Activated naive CD4-positive, alpha-beta T cell treated with anti-CD3 and anti-CD28 coated beads for 36 hours (primary cell): ENCODE measurements around the gene CTNNA2. TPM values are rescaled to one million over a fixed set of nuclear protein-coding genes. Genes with fewer than 3 reads are reported as not detected.

ENCODE experiments used
- CTCF ChIA-PET: fragments of 350-600 bp; sonication (Branson Sonifier 250); formaldehyde crosslinking; loops from one replicate; lab custom pipeline; 2021; ENCODE audit warnings: antibody characterized with exemption; lab: Charles Lee
- DNase-seq: peaks from one replicate; pipeline ENCODE4 v3.0.0-alpha.2; 2020
- H3K27ac Mint-ChIP-seq: one replicate; pipeline ENCODE4 v1.8.0; 2021; ENCODE audit warnings: mild to moderate bottlenecking, mixed read lengths
- H3K27me3 Mint-ChIP-seq: one replicate; pipeline ENCODE4 v1.8.0; 2021; ENCODE audit warnings: low read depth, mixed read lengths
- H3K36me3 Mint-ChIP-seq: one replicate; pipeline ENCODE4 v1.8.0; 2021; ENCODE audit warnings: low read depth, mixed read lengths
- H3K4me1 Mint-ChIP-seq: one replicate; pipeline ENCODE4 v1.8.0; 2021; ENCODE audit warnings: low read depth, mixed read lengths
- H3K4me3 Mint-ChIP-seq: one replicate; pipeline ENCODE4 v1.8.0; 2021; ENCODE audit warnings: mild to moderate bottlenecking, moderate library complexity, mixed read lengths
- H3K9me3 Mint-ChIP-seq: one replicate; pipeline ENCODE4 v1.8.0; 2021; ENCODE audit warnings: mixed read lengths
- intact Hi-C: fragments of 100-400 bp; cut with micrococcal nuclease; formaldehyde crosslinking; loops from one replicate; pipeline ENCODE4 v1.15.1; 2023
- total RNA-seq, 2 experiments: library from RNA; stranded (reverse); gene quantifications; one replicate each; pipeline ENCODE4 v1.2.3, GENCODE V29; 2021

CTNNA2 gene
- total RNA-seq, 2 experiments from 2014 or later = not detected

DNA sequence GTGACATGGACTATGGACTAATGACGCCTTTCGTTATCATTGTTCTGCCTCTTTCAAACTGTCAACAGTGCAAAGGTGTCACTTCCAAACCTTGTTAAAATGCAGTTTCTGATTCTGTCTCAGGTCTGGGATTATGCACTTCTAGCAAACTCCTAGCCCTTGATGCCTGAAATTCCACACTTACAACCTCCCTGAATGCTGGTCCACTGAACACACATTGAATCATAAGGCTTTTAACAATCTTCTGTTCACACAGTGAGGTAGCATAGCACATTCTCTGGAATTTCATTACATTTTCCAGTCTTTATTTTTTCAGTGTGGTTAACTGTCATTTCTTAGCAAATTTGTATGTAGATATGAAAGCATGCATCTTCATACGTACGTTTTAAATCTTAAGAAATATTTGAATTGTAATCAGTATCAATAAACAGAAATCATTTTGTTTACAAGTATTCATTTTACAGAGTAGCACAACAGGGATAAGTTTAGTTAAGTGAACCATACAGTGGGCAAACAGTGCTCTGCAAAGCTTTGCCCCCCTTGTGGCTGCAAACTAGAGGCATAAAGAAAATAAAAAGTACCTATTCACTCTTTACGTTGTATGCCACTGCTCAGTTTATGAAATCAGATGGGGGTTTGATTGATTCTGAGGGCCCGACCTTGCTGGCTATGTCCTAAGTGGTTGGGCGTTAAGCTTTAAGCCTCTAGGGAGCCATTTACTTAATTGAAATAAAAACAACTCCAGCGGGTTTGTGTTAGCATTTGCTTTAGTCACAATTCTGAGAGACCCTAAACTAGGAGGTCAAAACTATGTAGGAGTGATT lies 540.9 kb downstream of the CTNNA2 start:
- Mint-ChIP-seq H3K4me1 (no peaks in the 10 kb centered on the region), H3K27me3 (peaks cover 3% of the 10 kb centered on the region), H3K4me3 (no peak overlapping the region), H3K9me3 (no peaks in the 10 kb centered on the region), H3K27ac (no peak overlapping the region), H3K36me3 (no peaks in the 10 kb centered on the region)
- CTCF ChIA-PET = no interaction called here
- intact Hi-C loops = no loop called here
- no peak for DNase-seq

DNA sequence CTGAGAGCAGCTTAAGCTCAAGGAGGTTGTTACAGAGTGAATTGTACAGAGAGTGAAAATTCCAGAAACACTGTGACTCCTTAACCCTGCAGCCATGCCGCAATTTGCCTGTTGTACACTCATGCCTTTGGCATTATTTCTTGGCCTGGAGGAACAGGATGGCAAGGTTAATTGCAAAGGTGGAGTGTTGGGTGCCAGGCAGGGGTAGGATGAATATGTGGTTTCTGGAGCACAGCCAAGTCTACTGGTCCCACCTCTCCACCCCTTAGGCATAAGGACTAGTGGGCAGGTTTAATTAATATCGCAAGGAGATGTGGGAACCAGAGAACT lies 541.5 kb downstream of the CTNNA2 start:
- H3K9me3 Mint-ChIP-seq = no peaks in the 10 kb centered on the region
- H3K4me3 Mint-ChIP-seq = no peak overlapping the region
- H3K36me3 Mint-ChIP-seq = no peaks in the 10 kb centered on the region
- H3K27ac Mint-ChIP-seq = no peak overlapping the region
- H3K27me3 Mint-ChIP-seq = peaks cover 3% of the 10 kb centered on the region
- no peaks in the 10 kb centered on the region for H3K4me1 Mint-ChIP-seq
- intact Hi-C loops = no loop called here
- CTCF ChIA-PET = no interaction called here
- DNase-seq = no peak

DNA sequence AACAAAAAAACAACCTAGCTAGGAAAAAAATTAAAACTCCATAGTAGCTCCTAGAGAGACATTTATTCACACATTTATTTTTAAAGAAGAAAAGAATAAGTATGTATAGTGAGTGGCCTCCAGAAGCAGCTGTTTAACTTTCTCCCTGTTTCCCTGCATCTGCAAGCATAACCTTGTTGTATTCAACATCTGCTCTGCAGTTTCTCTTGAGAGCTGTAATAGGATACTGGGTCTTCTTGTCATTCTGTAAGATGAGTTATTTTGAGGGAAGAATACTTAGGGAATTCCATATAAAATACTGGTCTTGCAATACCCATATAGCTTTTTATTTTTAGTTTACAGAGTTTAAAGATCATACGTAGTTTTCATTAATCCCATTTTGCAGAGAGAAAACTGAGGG lies 545.1 kb downstream of the CTNNA2 start:
- Mint-ChIP-seq H3K9me3 (no peaks in the 10 kb centered on the region), H3K36me3 (no peaks in the 10 kb centered on the region), H3K4me1 (no peaks in the 10 kb centered on the region), H3K4me3 (no peak overlapping the region), H3K27me3 (no peaks in the 10 kb centered on the region), H3K27ac (no peak overlapping the region)
- intact Hi-C loops = no loop called here
- no peak for DNase-seq
- CTCF ChIA-PET = no interaction called here

DNA sequence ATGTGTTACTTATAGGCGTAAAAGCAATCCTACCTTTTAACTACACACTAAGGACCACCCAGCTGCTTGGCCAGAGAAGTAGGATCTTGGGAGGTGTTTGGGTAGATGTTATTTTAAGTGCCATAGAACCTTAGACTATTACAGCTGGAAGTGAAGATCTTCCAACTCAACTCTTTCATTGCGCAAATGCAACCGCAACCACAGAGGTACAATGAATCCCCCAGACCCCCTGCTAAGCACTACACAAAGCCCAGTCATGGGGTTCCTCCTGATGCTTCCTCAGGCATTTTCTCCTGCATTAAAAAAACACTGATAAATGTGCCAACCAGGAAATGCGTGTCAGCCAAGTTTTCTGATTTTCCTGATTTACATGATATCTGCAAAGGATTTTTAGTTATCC lies 545.7 kb downstream of the CTNNA2 start:
- Mint-ChIP-seq H3K4me1 (no peaks in the 10 kb centered on the region), H3K27me3 (no peaks in the 10 kb centered on the region), H3K9me3 (no peaks in the 10 kb centered on the region), H3K36me3 (no peaks in the 10 kb centered on the region), H3K4me3 (no peak overlapping the region), H3K27ac (no peak overlapping the region)
- CTCF ChIA-PET = no interaction called here
- DNase-seq = no peak
- intact Hi-C loops = no loop called here

DNA sequence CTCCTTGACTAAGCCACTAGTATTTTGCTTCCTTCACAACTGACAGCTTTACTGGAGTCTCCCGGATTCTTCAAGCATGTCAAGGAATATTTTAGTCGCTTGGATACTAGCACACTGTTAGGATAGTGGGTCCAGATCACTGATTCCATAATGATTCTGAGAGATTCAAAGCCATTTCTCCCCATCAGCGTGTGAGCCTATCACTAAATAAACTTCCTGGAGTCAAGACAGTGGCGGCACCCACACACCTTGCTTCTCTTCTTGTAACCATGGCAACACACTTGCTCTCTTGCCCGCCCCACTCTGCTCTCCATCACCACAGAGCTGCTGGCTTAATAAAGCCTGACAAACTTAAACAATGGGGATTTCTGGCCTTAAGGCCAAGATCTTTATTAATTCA lies 546.6 kb downstream of the CTNNA2 start:
- no peaks in the 10 kb centered on the region for H3K27me3 Mint-ChIP-seq
- CTCF ChIA-PET = no interaction called here

DNA sequence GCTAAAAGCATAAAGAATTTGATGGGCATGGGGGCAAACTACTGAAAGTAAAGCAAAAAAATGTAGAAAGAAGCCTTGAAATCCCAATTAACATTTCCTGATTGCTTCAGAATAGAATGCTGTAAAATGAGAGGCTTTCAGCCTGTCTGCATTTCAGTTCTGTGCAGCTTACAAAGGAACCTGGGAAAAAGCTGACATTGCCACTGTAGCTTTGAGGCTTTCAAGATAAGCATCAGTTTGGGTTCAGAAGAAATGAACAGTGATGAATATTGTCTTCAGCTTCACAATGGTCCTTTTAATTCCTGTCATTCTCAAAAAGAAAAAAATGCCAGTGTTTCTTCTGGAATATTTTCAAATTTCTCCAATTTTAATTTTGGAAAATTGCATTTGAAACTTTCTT lies 549.0 kb downstream of the CTNNA2 start:
- Mint-ChIP-seq H3K27ac (no peak overlapping the region), H3K27me3 (no peaks in the 10 kb centered on the region), H3K36me3 (no peaks in the 10 kb centered on the region), H3K9me3 (no peaks in the 10 kb centered on the region), H3K4me1 (no peaks in the 10 kb centered on the region), H3K4me3 (no peak overlapping the region)
- DNase-seq = no peak
- CTCF ChIA-PET = no interaction called here
- intact Hi-C loops = no loop called here

More for the DNA sequence above, 546.6 kb downstream of the CTNNA2 start:
- Mint-ChIP-seq H3K27ac (no peak overlapping the region), H3K9me3 (no peaks in the 10 kb centered on the region), H3K4me1 (no peaks in the 10 kb centered on the region), H3K36me3 (no peaks in the 10 kb centered on the region), H3K4me3 (no peak overlapping the region)
- no peak for DNase-seq
- intact Hi-C loops = no loop called here

DNA sequence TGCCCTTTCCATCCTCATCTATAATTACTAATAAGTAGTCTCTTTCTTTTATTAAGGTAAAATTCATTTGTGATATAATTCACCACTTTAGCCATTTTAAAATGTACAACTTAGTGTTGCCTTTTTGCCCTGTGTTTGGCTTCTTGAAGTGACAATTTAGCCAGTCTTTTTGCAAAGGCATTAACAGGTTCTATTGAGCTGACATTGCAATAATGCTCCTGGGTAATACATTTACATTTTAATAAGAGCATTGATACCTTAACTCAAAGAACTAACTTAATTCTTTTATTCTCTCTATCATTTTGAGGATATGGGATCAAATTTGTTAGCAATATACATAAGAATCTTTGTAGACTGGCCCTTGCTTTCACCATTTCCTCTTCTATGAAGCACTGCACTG lies 549.4 kb downstream of the CTNNA2 start:
- Mint-ChIP-seq H3K4me1 (no peaks in the 10 kb centered on the region), H3K36me3 (no peaks in the 10 kb centered on the region), H3K4me3 (no peak overlapping the region), H3K27me3 (no peaks in the 10 kb centered on the region), H3K9me3 (no peaks in the 10 kb centered on the region), H3K27ac (no peak overlapping the region)
- CTCF ChIA-PET = no interaction called here
- DNase-seq = no peak
- intact Hi-C loops = no loop called here

DNA sequence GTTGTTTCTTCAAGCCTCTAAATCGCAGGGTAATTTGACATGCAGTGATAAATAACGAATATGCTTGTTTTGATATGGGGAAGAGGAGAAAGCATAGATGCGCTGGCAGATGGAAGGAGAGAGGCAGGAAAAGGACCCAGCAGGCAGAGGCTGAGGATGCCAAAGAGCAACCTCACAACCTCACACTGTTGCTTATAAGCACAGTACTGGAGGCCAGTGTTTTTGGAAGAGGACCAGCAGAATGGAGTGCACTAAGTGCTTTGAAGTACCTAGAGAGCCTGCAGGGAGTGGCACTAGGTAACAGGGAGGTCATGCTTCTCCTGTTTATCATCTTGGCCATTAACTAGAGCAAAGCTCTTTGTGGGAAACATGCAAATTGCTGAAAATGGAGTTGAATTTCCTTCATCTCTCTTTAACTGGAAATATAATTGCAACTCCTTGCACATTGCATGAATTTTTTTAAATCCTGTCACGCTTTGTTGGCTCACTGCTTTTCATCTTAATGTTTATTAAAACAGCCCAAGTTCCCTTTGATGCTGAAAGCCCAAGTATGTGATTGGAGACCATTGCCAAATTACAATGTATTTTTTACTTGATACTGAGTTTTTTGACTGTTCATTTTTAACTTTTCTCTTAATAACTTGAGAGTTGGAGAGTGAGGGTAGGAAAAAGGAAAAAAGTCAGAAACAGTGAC lies 555.3 kb downstream of the CTNNA2 start:
- DNase-seq = no peak
- Mint-ChIP-seq H3K27me3 (peaks cover 3% of the 10 kb centered on the region), H3K36me3 (no peaks in the 10 kb centered on the region), H3K4me3 (no peak overlapping the region), H3K9me3 (no peaks in the 10 kb centered on the region), H3K27ac (no peak overlapping the region), H3K4me1 (no peaks in the 10 kb centered on the region)
- intact Hi-C loops = no loop called here
- CTCF ChIA-PET = no interaction called here

DNA sequence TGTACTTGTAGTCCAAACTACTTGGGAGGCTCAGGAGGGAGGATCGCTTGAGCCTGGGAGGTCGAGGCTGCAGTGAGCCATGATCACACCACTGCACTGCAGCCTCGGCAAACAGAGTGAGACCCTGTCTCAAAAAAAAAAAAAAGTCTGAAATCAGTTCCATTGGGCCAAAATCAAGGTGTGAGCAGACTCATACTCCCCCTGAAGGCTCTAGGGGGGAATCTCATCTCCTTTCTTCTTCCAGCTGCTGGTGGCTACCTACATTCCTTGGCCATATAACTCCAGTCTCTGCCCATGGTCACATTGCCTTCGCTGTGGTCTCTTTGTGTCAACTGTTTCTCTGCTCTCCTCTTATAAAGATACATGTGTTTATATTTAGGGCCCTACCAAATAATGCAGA lies 557.7 kb downstream of the CTNNA2 start:
- Mint-ChIP-seq H3K27ac (no peak overlapping the region), H3K9me3 (no peaks in the 10 kb centered on the region), H3K27me3 (peaks cover 3% of the 10 kb centered on the region), H3K4me3 (no peak overlapping the region), H3K36me3 (no peaks in the 10 kb centered on the region), H3K4me1 (no peaks in the 10 kb centered on the region)
- no peak for DNase-seq
- intact Hi-C loops = no loop called here
- CTCF ChIA-PET = interaction anchor here (0.7 kb wide), 1 partner anchor 898 kb away, joined by 3 read pairs; no protein-coding TSS in a partner anchor

DNA sequence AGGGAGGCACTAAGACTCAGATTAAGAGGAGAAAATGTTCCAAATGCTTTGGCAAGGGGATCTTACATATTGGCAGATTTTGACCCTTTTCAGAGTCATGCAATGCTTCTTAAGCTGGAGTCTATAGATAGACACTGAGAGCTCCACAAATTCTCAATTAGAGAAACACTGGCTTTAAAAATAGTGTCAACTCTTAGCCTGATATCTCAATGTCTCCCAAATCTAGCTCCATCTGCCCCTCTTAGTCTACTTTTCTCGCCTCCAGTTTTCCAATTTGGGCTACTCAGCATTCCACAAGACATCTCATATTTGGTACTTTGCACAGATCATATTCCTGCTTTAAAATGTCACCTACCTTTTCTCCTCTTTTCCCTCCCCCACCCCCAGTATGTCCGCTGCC lies 559.1 kb downstream of the CTNNA2 start:
- CTCF ChIA-PET = no interaction called here
- H3K9me3 Mint-ChIP-seq = no peaks in the 10 kb centered on the region
- H3K27ac Mint-ChIP-seq = no peak overlapping the region
- no peaks in the 10 kb centered on the region for H3K4me1 Mint-ChIP-seq
- intact Hi-C loops = loop anchor here (2.0 kb wide), 3 partner anchors 167 to 1317 kb away; no protein-coding TSS in a partner anchor
- DNase-seq = no peak
- H3K27me3 Mint-ChIP-seq = peaks cover 5% of the 10 kb centered on the region
- no peaks in the 10 kb centered on the region for H3K36me3 Mint-ChIP-seq
- H3K4me3 Mint-ChIP-seq = no peak overlapping the region

DNA sequence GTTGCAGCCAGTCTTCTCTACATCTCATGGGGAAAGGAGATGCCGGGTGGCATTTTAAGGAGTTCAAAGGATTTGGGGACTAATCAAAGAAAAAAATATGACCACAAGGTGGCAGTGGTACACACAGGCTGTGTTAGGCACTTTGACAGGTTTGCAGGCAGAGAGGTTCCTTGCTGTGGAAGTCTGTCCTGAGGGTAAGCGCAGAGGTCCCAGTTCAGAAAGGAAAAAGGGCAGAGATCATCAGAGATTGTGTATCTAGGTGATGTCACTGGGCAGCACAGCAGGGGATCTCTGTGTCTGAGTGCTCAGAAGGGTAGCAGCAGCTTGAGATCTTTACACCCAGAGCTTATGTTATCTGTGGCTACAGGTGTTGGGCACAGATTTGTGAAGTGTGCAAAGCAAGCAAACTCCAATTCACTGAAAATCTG lies 560.3 kb downstream of the CTNNA2 start:
- peaks cover 7% of the 10 kb centered on the region for H3K27me3 Mint-ChIP-seq
- intact Hi-C loops = loop anchor here (2.0 kb wide), 3 partner anchors 166 to 1316 kb away; no protein-coding TSS in a partner anchor
- no peak overlapping the region for H3K4me3 Mint-ChIP-seq
- H3K9me3 Mint-ChIP-seq = no peaks in the 10 kb centered on the region
- H3K36me3 Mint-ChIP-seq = no peaks in the 10 kb centered on the region
- no peak overlapping the region for H3K27ac Mint-ChIP-seq
- H3K4me1 Mint-ChIP-seq = no peaks in the 10 kb centered on the region
- DNase-seq = peak; percentile 31
- CTCF ChIA-PET = interaction anchor here (1.5 kb wide), 1 partner anchor 359 kb away, joined by 3 read pairs; no protein-coding TSS in a partner anchor

DNA sequence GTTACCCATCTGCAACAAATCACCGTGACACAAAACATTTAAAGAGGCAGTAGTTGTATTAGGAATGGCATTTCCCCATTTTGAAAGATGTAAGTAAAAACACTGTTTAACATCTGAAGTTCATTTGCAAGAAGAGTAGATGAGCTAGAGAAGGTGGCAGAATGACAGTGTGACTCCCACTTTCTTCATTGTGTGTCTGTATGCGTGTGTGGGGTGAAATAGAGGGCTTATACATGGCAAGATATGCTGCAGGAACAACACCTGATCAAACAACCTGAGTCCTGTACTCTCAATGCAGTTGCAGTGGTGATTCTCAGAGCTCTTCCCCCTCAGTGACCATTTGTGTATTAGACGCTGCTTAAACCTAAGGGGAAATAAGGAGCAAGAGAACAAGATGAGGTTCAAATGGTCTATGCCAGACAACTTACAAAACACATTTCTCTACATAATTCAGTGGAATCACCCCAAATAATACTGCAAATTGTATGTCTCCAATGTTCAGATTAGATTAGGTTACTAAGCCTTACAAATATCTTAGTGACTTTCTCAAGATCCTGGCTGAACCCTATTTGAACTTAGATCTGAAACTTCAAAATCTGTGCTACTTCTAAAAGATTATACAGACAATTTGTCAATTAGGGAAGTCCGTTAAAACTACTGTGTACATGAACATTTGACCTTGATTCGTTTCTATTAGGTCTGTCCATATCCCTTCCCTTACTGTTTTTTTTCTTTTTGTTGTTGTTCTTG lies 561.6 kb downstream of the CTNNA2 start:
- Mint-ChIP-seq H3K4me1 (no peaks in the 10 kb centered on the region), H3K4me3 (no peak overlapping the region), H3K27me3 (peaks cover 17% of the 10 kb centered on the region), H3K27ac (no peak overlapping the region), H3K9me3 (no peaks in the 10 kb centered on the region), H3K36me3 (no peaks in the 10 kb centered on the region)
- intact Hi-C loops = no loop called here
- CTCF ChIA-PET = interaction anchor here (0.7 to 1.5 kb wide), 2 partner anchors 125 to 360 kb away, joined by 3 read pairs; no protein-coding TSS in a partner anchor
- no peak for DNase-seq
